ENCODE data around the gene UBE2D3.
"Not testable (repeated sequence)": the region's sequence is repeated elsewhere in the genome, so short reads cannot be mapped to it uniquely, and the experiment has no call there.

DNA sequence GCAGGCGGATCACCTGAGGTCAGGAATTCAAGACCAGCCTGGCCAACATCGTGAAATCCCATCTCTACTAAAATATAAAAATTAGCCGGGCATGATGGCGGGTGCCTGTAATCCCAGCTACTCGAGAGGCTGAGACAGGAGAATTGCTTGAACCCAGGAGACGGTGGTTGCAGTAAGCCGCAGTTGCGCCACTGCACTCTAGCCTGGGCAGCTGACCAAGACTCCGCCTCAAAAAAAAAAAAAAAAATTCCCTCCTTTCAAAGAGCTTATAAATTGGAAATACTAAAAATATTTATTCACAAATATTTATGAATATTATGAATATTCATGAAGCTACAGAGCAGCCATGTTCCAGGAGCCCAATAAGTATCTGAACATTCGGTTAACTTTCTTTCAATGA lies 8.3 kb downstream of the UBE2D3 start:
- TF ChIP-seq, protein P1, sequence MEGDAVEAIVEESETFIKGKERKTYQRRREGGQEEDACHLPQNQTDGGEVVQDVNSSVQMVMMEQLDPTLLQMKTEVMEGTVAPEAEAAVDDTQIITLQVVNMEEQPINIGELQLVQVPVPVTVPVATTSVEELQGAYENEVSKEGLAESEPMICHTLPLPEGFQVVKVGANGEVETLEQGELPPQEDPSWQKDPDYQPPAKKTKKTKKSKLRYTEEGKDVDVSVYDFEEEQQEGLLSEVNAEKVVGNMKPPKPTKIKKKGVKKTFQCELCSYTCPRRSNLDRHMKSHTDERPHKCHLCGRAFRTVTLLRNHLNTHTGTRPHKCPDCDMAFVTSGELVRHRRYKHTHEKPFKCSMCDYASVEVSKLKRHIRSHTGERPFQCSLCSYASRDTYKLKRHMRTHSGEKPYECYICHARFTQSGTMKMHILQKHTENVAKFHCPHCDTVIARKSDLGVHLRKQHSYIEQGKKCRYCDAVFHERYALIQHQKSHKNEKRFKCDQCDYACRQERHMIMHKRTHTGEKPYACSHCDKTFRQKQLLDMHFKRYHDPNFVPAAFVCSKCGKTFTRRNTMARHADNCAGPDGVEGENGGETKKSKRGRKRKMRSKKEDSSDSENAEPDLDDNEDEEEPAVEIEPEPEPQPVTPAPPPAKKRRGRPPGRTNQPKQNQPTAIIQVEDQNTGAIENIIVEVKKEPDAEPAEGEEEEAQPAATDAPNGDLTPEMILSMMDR (IDR thresholded peaks at IDR 0.05), result not testable (repeated sequence)
- not testable (repeated sequence) for TF ChIP-seq POLR2A (IDR thresholded peaks at IDR 0.05)

Data from vagina (tissue), 2 donors.